ENCODE results near the gene KRT7. TPM values are rescaled to one million over a fixed set of nuclear protein-coding genes. Genes with fewer than 3 reads are reported as not detected.

The KRT7 gene
- total RNA-seq, 1 donor, result 27.9 TPM

DNA sequence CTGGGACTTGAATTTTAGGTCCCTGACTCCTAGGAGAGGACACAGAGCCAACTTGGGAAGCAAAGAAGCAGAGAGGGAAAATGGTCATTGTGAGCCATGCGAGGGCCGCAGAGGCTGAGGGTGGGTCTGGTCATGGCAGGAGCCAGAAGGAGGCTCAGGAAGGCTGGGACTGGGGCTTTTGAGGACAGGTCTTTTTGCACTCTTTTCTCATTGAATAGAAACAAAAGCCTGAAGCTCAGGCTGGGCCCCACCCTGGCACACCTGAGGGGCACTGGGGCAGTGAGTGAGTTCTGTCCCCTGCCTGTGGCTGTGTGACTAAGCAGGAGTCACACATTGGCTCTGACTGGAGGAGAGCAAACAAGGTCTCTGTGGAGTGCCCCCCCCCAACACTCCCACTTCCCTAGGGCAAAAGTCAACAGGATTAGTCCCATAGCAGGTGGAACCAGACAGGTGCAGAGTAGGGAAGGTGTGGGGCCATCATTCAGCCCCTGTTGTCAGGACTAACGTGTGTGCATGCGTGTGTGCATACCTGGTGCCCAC lies 2.8 kb downstream of the KRT7 start:
- Histone ChIP-seq H3K4me3 (ENCODE audit: insufficient read depth, low read length) (no peak overlapping the region), H4K20me1 (ENCODE audit: insufficient read depth, low read length) (no peaks in the 10 kb centered on the region), H3K4me2 (ENCODE audit: insufficient read depth, low read length) (peak overlapping the region; percentile 35), H3K4me1 (ENCODE audit: insufficient read depth, low read length) (peaks cover 47% of the 10 kb centered on the region), H3K79me2 (ENCODE audit: insufficient read depth, low read length) (no peaks in the 10 kb centered on the region), H3K9me3 (ENCODE audit: low read depth, low read length) (no peaks in the 10 kb centered on the region), H3K27ac (ENCODE audit: low read depth, low read length) (no peak overlapping the region), H3K36me3 (ENCODE audit: insufficient read depth, low read length) (no peaks in the 10 kb centered on the region), H3K27me3 (ENCODE audit: insufficient read depth, low read length) (no peaks in the 10 kb centered on the region), H2AFZ (ENCODE audit: low read length) (no peak overlapping the region)
- TF ChIP-seq, protein P1, sequence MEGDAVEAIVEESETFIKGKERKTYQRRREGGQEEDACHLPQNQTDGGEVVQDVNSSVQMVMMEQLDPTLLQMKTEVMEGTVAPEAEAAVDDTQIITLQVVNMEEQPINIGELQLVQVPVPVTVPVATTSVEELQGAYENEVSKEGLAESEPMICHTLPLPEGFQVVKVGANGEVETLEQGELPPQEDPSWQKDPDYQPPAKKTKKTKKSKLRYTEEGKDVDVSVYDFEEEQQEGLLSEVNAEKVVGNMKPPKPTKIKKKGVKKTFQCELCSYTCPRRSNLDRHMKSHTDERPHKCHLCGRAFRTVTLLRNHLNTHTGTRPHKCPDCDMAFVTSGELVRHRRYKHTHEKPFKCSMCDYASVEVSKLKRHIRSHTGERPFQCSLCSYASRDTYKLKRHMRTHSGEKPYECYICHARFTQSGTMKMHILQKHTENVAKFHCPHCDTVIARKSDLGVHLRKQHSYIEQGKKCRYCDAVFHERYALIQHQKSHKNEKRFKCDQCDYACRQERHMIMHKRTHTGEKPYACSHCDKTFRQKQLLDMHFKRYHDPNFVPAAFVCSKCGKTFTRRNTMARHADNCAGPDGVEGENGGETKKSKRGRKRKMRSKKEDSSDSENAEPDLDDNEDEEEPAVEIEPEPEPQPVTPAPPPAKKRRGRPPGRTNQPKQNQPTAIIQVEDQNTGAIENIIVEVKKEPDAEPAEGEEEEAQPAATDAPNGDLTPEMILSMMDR (IDR thresholded peaks at IDR 0.05; ENCODE audit: extremely low read depth, low read depth, low read length), result no peak
- DNase-seq (ENCODE audit: insufficient read length, low spot score, missing footprints), result peak; percentile 32

GRCh38 chr12:52236386-52237050 lies 3.5 kb downstream of the KRT7 start:
- H4K20me1 ChIP-seq (ENCODE audit: insufficient read depth, low read length), result no peaks in the 10 kb centered on the region
- H3K36me3 ChIP-seq (ENCODE audit: insufficient read depth, low read length), result no peaks in the 10 kb centered on the region
- no peaks in the 10 kb centered on the region for H3K27me3 ChIP-seq (ENCODE audit: insufficient read depth, low read length)
- H3K27ac ChIP-seq (ENCODE audit: low read depth, low read length), result no peak overlapping the region
- no peaks in the 10 kb centered on the region for H3K79me2 ChIP-seq (ENCODE audit: insufficient read depth, low read length)
- no peak overlapping the region for H2AFZ ChIP-seq (ENCODE audit: low read length)
- H3K4me3 ChIP-seq (ENCODE audit: insufficient read depth, low read length), result no peak overlapping the region
- no peaks in the 10 kb centered on the region for H3K9me3 ChIP-seq (ENCODE audit: low read depth, low read length)
- H3K4me2 ChIP-seq (ENCODE audit: insufficient read depth, low read length), result no peak overlapping the region
- TF ChIP-seq, protein P1 (IDR thresholded peaks at IDR 0.05; ENCODE audit: extremely low read depth, low read depth, low read length), result no peak
- peak; percentile 45 for DNase-seq (ENCODE audit: insufficient read length, low spot score, missing footprints)
- H3K4me1 ChIP-seq (ENCODE audit: insufficient read depth, low read length), result peaks cover 41% of the 10 kb centered on the region

DNA sequence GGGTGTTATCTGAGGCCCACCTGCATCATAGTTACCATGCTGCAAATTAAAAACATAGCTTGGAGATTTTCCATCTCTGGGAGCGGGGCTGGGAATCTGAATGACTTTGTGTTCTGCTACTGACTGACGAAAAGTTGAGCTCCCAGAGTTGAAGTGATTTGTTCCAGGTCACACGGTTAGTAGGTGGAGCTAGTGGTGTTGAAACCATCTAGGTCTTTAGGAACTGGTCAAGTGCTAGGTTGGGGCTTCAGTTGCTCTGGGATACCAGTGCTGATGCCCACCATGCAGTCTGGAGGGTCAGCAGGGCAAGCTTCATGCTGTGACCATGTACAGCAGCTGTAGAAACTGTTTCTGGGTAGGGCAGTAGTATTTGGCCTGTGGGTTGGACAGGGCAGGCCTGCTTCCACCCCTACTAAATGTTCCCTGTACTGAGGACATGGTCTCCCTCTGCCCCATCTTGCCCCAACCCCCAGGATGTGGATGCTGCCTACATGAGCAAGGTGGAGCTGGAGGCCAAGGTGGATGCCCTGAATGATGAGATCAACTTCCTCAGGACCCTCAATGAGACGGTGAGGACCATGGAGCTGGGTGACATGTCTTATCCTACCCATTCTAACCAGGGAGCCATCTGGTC lies 5.3 kb downstream of the KRT7 start:
- Histone ChIP-seq H3K36me3 (ENCODE audit: insufficient read depth, low read length) (no peaks in the 10 kb centered on the region), H3K79me2 (ENCODE audit: insufficient read depth, low read length) (no peaks in the 10 kb centered on the region), H2AFZ (ENCODE audit: low read length) (no peak overlapping the region), H3K4me2 (ENCODE audit: insufficient read depth, low read length) (peak overlapping the region; percentile 1), H3K27ac (ENCODE audit: low read depth, low read length) (peak overlapping the region; percentile 63), H3K9me3 (ENCODE audit: low read depth, low read length) (no peaks in the 10 kb centered on the region), H3K4me1 (ENCODE audit: insufficient read depth, low read length) (peaks cover 43% of the 10 kb centered on the region), H4K20me1 (ENCODE audit: insufficient read depth, low read length) (no peaks in the 10 kb centered on the region), H3K27me3 (ENCODE audit: insufficient read depth, low read length) (no peaks in the 10 kb centered on the region), H3K4me3 (ENCODE audit: insufficient read depth, low read length) (no peak overlapping the region)
- no peak for DNase-seq (ENCODE audit: insufficient read length, low spot score, missing footprints)
- TF ChIP-seq, protein P1 (IDR thresholded peaks at IDR 0.05; ENCODE audit: extremely low read depth, low read depth, low read length), result no peak
